Trophoblast cell (in vitro differentiated cells and primary cell): ENCODE results near the gene EEIG2.
"Not testable (repeated sequence)": the region's sequence is repeated elsewhere in the genome, so short reads cannot be mapped to it uniquely, and the experiment has no call there.

Experiments
- DNase-seq, 2 donors: peaks; one replicate each; pipeline ENCODE4 v3.0.0-alpha.2; 2016
- H2AFZ ChIP-seq: 2 replicates; pipeline ENCODE4 v1.6.1; 2013; ENCODE audit warnings: low read length, moderate library complexity, mild to moderate bottlenecking; ENCODE audit not compliant: insufficient read depth, poor library complexity
- H2AK5ac ChIP-seq: 2 replicates; pipeline ENCODE4 v1.6.1; 2013; ENCODE audit warnings: mild to moderate bottlenecking, low read length
- H2BK120ac ChIP-seq: 2 replicates; pipeline ENCODE4 v1.6.1; 2013; ENCODE audit warnings: low read length, mild to moderate bottlenecking, moderate library complexity; ENCODE audit not compliant: insufficient read depth, poor library complexity
- H2BK12ac ChIP-seq: 2 replicates; pipeline ENCODE4 v1.6.1; 2013; ENCODE audit warnings: mild to moderate bottlenecking, low read length, moderate library complexity
- H2BK5ac ChIP-seq: 2 replicates; pipeline ENCODE4 v1.6.1; 2013; ENCODE audit warnings: low read length, low read depth, moderate library complexity, mild to moderate bottlenecking; ENCODE audit not compliant: poor library complexity
- H3K14ac ChIP-seq: 2 replicates; pipeline ENCODE4 v1.6.1; 2013; ENCODE audit warnings: mild to moderate bottlenecking, low read length
- H3K18ac ChIP-seq: 2 replicates; pipeline ENCODE4 v1.6.1; 2013; ENCODE audit warnings: mild to moderate bottlenecking, low read length
- H3K23ac ChIP-seq: 2 replicates; pipeline ENCODE4 v1.6.1; 2013; ENCODE audit warnings: low read length
- H3K27ac ChIP-seq: 2 replicates; pipeline ENCODE4 v1.5.1; 2013; ENCODE audit warnings: low read depth, mild to moderate bottlenecking, inconsistent platforms, low read length, moderate library complexity
- H3K27me3 ChIP-seq: 2 replicates; pipeline ENCODE4 v1.6.1; 2013; ENCODE audit warnings: inconsistent platforms, mild to moderate bottlenecking, low read length, moderate library complexity; ENCODE audit not compliant: insufficient read depth
- H3K36me3 ChIP-seq, 2 experiments: 1 replicate in 1 of 2; 2 replicates in 1 of 2; pipeline ENCODE4 v1.6.1; 2013; ENCODE audit warnings: low read length in 2 of 2, mild to moderate bottlenecking in 2 of 2, moderate library complexity in 1 of 2; ENCODE audit not compliant: insufficient read depth in 2 of 2, control insufficient read depth in 1 of 2
- H3K4ac ChIP-seq: 2 replicates; pipeline ENCODE4 v1.6.1; 2013; ENCODE audit warnings: low read depth, mild to moderate bottlenecking, low read length, moderate library complexity
- H3K4me1 ChIP-seq, 2 experiments: 1 replicate in 1 of 2; 2 replicates in 1 of 2; pipeline ENCODE4 v1.6.1; 2013; ENCODE audit warnings: low read length in 2 of 2, mild to moderate bottlenecking in 2 of 2, moderate library complexity in 1 of 2; ENCODE audit not compliant: insufficient read depth in 2 of 2, control insufficient read depth in 1 of 2
- H3K4me2 ChIP-seq: 2 replicates; pipeline ENCODE4 v1.6.1; 2013; ENCODE audit warnings: inconsistent platforms, mild to moderate bottlenecking, low read length, moderate library complexity
- H3K4me3 ChIP-seq: 2 replicates; pipeline ENCODE4 v1.5.1; 2013; ENCODE audit warnings: mild to moderate bottlenecking, low read depth, low read length, inconsistent platforms
- H3K79me1 ChIP-seq: one replicate; pipeline ENCODE4 v1.6.1; 2013; ENCODE audit warnings: low read length
- H3K79me2 ChIP-seq: 2 replicates; pipeline ENCODE4 v1.6.1; 2013; ENCODE audit warnings: low read length, mild to moderate bottlenecking; ENCODE audit not compliant: control insufficient read depth, insufficient read depth, poor library complexity
- H3K9ac ChIP-seq: 2 replicates; pipeline ENCODE4 v1.6.1; 2013; ENCODE audit warnings: mild to moderate bottlenecking, low read length
- H3K9me3 ChIP-seq: 2 replicates; pipeline ENCODE4 v1.6.1; 2013; ENCODE audit warnings: low read depth, mild to moderate bottlenecking, control low read depth, inconsistent platforms, low read length; ENCODE audit not compliant: insufficient read depth
- H4K12ac ChIP-seq: 2 replicates; pipeline ENCODE4 v1.6.1; 2013; ENCODE audit warnings: low read depth, mild to moderate bottlenecking, low read length, moderate library complexity
- H4K8ac ChIP-seq: 2 replicates; pipeline ENCODE4 v1.6.1; 2013; ENCODE audit warnings: low read depth, mild to moderate bottlenecking, low read length, moderate library complexity
- H4K91ac ChIP-seq: one replicate; pipeline ENCODE4 v1.6.1; 2013; ENCODE audit warnings: low read depth, mild to moderate bottlenecking, low read length, moderate library complexity
- WGBS: extraction: QIAGEN DNeasy Blood & Tissue Kit; methylation state at CpG from one replicate; pipeline ENCODE4 v1.1.7; 2013; ENCODE audit warnings: missing lambda C conversion rate; ENCODE audit not compliant: insufficient read length, insufficient coverage; ENCODE audit errors: extremely low coverage; 5-methylcytosine and 5-hydroxymethylcytosine counted together

The EEIG2 gene

GRCh38 chr1:108532730-108533129 lies 27.2 kb upstream of the EEIG2 start:
- Histone ChIP-seq H2BK5ac (no peak overlapping the region), H3K23ac (no peak overlapping the region), H3K79me1 (no peaks in the 10 kb centered on the region), H2BK12ac (no peak overlapping the region), H3K4me2 (no peak overlapping the region), H3K14ac (no peak overlapping the region), H3K9me3 (no peaks in the 10 kb centered on the region), H3K4me1 (peaks cover 2 to 5% of the 10 kb centered on the region in 2 experiments), H4K91ac (no peak overlapping the region), H3K27ac (no peak overlapping the region), H3K9ac (no peak overlapping the region), H3K79me2 (no peaks in the 10 kb centered on the region), H2AK5ac (no peak overlapping the region), H4K12ac (no peak overlapping the region), H3K27me3 (no peaks in the 10 kb centered on the region), H2BK120ac (no peak overlapping the region), H3K4me3 (no peak overlapping the region), H4K8ac (no peak overlapping the region), H3K18ac (no peak overlapping the region), H3K36me3 (no peaks in the 10 kb centered on the region), H3K4ac (no peak overlapping the region), H2AFZ (no peak overlapping the region)
- DNase-seq = no peak
- no CpG with 5 or more reads among the region's 4 CpGs for WGBS

DNA sequence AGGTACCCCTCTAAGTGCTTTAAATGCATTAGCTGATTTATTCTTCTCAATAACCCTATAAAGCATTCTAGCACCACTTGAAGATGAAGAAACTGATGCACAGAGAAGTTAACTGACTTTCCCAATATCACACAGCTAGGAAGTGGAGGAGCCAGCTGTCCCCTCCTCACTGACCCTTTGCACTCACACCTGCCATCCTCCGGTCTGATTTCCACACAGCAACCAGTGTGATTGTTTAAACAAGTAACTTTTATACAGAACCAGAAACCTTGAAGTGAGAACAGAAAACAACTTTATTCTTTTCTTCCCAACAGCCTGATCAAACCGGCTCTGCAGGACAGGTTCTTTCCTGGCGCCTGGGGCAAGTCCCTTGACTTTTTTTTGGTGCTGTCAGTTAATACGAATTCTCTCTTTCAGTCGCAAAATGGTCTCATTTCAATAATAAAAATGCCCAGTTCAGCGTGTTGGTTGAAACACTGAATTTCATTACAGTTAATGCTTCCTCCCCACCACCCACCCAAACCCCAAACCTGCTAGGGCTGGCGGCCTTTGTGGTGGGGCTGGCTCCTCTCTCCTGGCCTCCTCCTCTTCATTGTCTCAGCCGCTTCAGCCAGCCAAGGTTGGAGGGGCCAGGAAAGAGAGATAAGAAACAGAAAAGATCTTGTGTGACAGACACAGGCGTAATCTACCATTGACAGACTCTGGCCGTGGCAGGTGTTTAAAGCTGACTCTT lies 26.4 kb upstream of the EEIG2 start:
- H3K36me3 ChIP-seq = no peaks in the 10 kb centered on the region
- peak; percentile 47 to 70 for DNase-seq
- H3K4me1 ChIP-seq = peaks cover 2 to 5% of the 10 kb centered on the region in 2 experiments
- no peak overlapping the region for H3K18ac ChIP-seq
- H4K91ac ChIP-seq = peak overlapping the region; percentile 55
- H3K9me3 ChIP-seq = no peaks in the 10 kb centered on the region
- H3K14ac ChIP-seq = no peak overlapping the region
- no CpG with 5 or more reads among the region's 10 CpGs for WGBS
- peak overlapping the region; percentile 64 for H3K27ac ChIP-seq
- no peak overlapping the region for H3K4me3 ChIP-seq
- no peak overlapping the region for H2BK12ac ChIP-seq
- peak overlapping the region; percentile 60 for H2BK5ac ChIP-seq
- no peaks in the 10 kb centered on the region for H3K27me3 ChIP-seq
- H3K4ac ChIP-seq = no peak overlapping the region
- no peak overlapping the region for H4K12ac ChIP-seq
- no peak overlapping the region for H2AFZ ChIP-seq
- no peak overlapping the region for H2BK120ac ChIP-seq
- no peak overlapping the region for H3K23ac ChIP-seq
- H2AK5ac ChIP-seq = no peak overlapping the region
- H4K8ac ChIP-seq = no peak overlapping the region
- no peak overlapping the region for H3K9ac ChIP-seq
- H3K79me1 ChIP-seq = no peaks in the 10 kb centered on the region
- no peaks in the 10 kb centered on the region for H3K79me2 ChIP-seq
- H3K4me2 ChIP-seq = peak overlapping the region; percentile 69

- no peak overlapping the region for H3K18ac ChIP-seq
- no peaks in the 10 kb centered on the region for H3K27me3 ChIP-seq
- no peak overlapping the region for H3K9ac ChIP-seq
- no peak overlapping the region for H4K12ac ChIP-seq
- no peak for DNase-seq
- H3K4me3 ChIP-seq = no peak overlapping the region
- no peak overlapping the region for H2BK12ac ChIP-seq
- no peak overlapping the region for H3K23ac ChIP-seq
- no peaks in the 10 kb centered on the region for H3K9me3 ChIP-seq
- H4K8ac ChIP-seq = no peak overlapping the region
- H3K14ac ChIP-seq = no peak overlapping the region
- no peak overlapping the region for H2BK5ac ChIP-seq
- H3K4ac ChIP-seq = no peak overlapping the region
- H3K27ac ChIP-seq = no peak overlapping the region
- no peaks in the 10 kb centered on the region for H3K79me1 ChIP-seq
- no peak overlapping the region for H3K4me2 ChIP-seq
- H3K4me1 ChIP-seq = peaks cover 2 to 5% of the 10 kb centered on the region in 2 experiments
- H2AFZ ChIP-seq = no peak overlapping the region
- 100% methylated on average over 3 of the region's 3 CpGs for WGBS
- no peak overlapping the region for H2AK5ac ChIP-seq
- H3K36me3 ChIP-seq = no peaks in the 10 kb centered on the region
- H2BK120ac ChIP-seq = no peak overlapping the region
- no peak overlapping the region for H4K91ac ChIP-seq
- H3K79me2 ChIP-seq = no peaks in the 10 kb centered on the region
Measured at GRCh38 chr1:108534759-108535158, 25.1 kb upstream of the EEIG2 start.

GRCh38 chr1:108535315-108535897 lies 24.5 kb upstream of the EEIG2 start:
- not testable (repeated sequence) for H3K9ac ChIP-seq, H3K23ac ChIP-seq, H3K27ac ChIP-seq, H2AFZ ChIP-seq, H2BK5ac ChIP-seq, H3K9me3 ChIP-seq, H3K18ac ChIP-seq, H2BK120ac ChIP-seq, H3K27me3 ChIP-seq, H2BK12ac ChIP-seq, H3K4ac ChIP-seq, H3K14ac ChIP-seq, H3K4me3 ChIP-seq, DNase-seq, H3K4me2 ChIP-seq, H3K4me1 ChIP-seq, H3K79me1 ChIP-seq, H4K8ac ChIP-seq, H3K79me2 ChIP-seq, H4K91ac ChIP-seq, H3K36me3 ChIP-seq, H4K12ac ChIP-seq, H2AK5ac ChIP-seq
- WGBS = 95% methylated on average over 1 of the region's 6 CpGs
